Activated effector memory CD4-positive, alpha-beta T cell treated with anti-CD3 and anti-CD28 coated beads, Interleukin-2, amount 50 U/mL, for 16 hours (primary cell): ENCODE results near the gene TIMP1.

ENCODE experiments used
- DNase-seq: peaks from one replicate; pipeline ENCODE4 v3.0.0-alpha.2; 2020

Gene TIMP1

DNA sequence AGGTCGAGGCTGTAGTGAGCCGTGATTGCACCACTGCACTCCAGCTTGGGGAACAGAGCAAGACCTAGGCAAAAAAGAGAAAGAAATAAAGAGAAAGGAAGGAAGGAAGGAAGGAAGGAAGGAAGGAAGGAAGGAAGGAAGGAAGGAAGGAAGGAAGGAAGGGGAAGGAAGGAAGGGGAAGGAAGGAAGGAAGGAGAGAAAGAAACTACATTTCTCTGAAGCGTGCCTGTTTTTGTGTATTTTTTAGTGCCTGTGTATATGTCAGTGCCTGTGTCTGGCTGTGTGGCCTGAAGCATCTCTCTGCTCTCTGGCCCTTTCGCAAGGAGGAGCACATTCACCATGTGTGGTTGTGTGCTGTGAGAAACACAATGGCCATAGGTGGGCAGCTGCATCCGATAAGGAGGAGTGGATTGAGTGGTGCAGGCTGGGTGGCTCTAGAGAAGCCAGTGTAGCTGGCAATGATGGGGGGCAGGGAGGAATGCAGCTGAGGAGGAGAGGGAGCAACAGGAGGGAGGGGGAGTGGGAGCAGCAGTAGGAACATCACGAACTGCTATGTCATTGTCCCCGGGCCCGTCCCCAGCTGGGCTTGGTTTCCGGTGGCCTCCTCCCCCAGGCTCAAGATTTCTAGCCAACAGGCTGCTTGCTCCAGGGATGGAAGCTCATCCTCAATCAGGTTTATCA lies 26.0 kb downstream of the TIMP1 start:
- no peak for DNase-seq

DNA sequence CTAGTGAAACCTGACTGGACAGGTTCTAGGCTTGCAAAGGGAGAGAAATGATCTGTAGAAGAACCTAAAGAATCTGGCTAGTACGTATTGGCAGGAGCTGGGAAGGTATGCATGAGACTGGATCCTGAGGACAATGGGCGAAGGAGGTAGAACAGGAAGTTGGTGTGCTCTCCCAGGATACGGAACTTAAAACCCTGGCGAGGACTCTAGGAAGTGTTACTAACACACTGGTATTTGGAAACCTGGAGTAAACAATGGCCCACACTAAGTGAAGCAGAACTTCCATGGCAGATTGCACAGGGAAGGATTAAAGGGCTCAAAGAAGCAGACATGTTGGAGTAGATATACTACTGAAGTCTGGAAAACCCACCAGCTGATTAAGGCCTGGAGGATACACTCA lies 28.3 kb downstream of the TIMP1 start:
- no peak for DNase-seq

DNA sequence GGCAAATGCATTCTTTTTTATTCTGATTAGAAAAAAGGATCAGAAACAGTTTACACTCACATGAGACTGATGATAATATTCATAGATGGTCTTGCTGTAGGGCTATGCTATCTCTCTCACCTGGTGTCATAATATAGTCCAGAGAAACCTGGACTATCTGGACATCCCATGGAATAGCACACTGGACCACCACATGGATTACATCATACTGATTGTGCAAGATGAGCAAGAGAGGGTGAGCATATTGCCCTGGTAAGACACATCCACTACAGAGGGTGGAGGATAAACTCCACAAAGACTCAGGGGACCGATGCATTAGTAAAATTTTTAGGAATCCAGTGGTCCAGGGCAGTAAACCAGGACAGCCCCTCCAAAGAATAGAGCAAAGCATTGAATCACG lies 29.3 kb downstream of the TIMP1 start:
- DNase-seq = no peak

DNA sequence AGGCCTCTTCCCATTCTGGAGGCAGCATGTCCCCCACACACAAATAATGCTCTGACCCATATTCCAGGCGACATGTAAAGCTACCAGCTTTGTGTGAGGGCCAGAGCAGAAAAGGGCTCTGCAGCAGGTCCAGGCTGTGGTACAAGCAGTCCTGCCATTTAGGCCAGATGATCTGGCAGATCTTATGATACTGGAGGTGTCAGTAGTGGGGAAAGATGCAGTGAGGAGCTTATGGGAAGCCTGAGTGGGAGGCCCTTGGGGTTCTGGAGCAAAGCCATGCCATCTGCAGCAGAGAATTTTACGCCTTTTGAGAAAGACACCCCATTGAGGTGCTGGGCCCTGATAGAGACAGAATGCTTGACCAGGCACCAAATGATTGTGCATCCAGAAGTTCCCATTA lies 29.7 kb downstream of the TIMP1 start:
- no peak for DNase-seq

DNA sequence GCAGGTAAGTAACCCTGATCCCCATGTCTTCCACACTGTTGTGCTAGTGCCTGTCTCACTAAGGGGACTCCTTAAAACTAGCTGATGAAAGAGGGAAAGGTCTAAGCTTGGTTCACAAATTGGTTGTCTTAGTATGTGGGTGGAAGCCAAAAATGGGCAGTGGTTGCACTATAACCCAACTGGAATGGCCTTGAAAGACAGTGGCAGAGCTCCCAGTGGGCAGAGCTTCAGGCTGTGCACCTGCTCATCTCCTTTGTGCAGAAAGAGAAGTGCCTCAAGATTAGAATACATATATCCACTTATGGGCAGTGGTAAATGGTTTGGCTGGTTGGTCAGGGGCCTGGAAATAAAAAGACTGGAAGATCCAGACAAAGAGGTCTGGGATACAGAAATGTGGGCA lies 30.2 kb downstream of the TIMP1 start:
- no peak for DNase-seq

DNA sequence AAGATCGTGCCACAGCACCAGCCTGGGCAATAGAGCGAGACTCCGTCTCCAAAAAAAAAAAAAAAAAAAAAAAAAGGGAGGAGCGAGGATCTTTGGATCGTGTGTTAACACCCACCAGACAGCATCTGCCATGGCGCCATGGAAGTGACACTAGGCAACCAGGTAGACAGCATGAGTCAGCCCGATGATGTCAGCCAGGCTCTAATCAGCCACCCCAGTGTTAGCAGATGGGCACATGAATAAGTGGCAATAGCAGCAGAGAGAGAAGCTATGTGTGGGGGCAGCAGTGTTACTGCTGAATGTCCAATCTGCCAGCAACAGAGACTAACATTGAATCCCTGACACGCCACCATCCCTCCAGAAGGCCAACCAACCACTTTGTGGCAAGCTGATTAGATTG lies 30.8 kb downstream of the TIMP1 start:
- DNase-seq = no peak

DNA sequence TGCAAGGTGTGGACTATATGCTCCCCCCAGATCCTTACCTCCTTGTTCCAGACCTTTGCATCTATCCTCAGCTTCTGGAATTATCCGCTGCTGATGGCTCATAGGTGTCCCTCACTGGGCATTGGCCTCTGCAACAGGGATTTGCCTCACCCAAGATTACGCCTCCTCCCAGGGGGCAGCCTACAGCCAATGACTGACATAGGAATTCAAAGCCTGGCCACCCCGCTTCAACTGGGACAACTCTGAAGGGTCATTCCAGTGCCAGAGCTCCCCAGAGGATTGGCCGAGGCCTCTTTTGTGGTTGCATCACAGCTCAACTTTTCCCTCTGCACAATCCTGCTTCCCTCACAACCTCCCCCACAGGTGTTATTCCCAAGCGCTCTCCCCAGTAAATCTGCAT lies 32.4 kb downstream of the TIMP1 start:
- DNase-seq = no peak

DNA sequence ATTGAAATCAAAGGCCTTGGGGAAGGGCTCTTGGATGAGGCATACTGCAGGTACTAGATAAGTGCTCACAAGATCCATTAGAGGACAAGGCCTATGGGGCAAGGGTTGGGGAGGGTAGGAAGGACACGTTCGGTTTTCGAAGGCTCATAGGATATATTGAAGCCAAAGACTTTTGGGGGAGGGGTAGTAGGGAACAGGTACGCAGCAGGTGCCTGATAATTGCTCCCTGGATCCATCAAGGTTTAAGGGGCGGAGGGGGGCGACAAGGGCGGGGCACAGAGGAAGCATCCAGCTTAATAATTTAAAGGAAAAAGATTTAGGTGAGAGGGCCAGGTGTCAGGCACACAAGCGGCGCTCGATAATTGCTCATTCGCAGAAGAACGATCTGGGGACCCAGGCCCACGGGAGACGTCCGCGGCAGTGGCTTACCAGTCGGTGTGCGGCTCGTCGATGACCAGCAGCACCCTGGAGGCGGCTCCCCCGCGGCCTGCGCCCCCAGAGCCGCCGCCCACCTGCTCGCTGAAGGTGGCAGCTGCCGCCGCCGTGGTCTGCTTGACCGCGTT lies 36.8 kb downstream of the TIMP1 start:
- no peak for DNase-seq

DNA sequence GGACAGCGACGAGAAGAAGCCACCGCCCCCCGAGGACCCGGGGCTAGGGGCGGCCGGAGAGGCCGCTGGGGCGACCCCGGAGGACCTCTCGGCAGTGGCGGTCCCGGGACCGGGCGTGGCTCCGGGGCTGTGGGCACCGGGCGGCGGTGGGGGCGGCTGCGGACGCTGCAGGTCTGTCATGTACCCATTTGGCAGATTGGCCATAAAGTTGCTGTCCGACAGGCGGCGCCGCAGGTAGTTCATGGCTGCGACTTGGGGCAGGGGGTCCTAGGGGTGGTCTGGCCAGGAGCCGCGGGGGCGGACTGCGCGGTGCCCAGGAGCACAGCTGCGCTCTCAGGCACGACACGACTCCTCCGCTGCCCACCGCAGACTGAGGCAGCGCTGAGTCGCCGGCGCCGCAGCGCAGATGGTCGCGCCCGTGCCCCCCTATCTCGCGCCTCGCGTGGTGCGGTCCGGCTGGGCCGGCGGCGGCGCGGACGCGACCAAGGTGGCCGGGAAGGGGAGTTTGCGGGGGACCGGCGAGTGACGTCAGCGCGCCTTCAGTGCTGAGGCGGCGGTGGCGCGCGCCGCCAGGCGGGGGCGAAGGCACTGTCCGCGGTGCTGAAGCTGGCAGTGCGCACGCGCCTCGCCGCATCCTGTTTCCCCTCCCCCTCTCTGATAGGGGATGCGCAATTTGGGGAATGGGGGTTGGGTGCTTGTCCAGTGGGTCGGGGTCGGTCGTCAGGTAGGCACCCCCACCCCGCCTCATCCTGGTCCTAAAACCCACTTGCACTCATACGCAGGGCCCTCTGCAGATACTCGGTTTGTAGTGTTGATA lies 37.5 kb downstream of the TIMP1 start, which contains the start of gene SYN1:
Gene SYN1, minus strand, starts transcription at position 372 of the 817 bp plus-strand sequence. Its CDS starts 129 bp downstream, at position 243.
- peak; percentile 92 for DNase-seq

DNA sequence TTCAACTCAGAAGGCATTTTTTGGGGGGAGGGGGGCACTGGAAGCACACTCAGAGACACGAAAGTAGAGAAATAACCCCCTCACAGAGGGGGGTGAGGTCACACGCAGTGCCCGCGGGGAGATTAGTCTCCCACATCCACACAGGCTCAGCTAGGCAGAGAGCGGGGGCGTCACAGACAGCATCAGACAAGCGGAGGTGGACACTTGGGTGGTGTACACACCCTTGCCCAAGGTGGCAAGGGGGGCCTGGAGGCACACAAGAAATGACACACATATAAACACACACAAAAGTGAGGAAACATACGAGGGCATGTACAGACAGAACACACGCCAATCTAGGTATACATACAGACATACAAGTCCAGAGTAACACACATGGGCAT lies 38.1 kb downstream of the TIMP1 start:
- no peak for DNase-seq

DNA sequence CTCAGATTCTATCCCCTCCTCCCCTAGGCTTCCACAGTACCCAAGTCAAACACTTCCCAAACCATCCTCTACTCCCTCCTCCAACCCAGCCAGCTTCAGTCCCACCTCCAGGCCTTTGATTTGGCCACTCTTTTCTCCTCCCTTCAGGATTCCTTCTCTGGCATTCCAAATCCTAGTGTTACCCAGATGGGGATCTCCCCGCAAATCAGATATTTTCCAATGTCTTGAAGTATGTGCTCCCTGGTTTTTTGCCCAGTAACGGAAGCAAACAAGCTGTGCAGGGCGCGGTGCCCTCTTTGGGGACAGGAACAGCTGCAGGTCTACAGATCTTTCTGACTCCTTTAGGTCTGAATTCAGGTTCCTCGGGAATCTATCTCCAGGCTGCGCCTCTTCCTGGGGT lies 39.6 kb downstream of the TIMP1 start:
- DNase-seq = no peak

DNA sequence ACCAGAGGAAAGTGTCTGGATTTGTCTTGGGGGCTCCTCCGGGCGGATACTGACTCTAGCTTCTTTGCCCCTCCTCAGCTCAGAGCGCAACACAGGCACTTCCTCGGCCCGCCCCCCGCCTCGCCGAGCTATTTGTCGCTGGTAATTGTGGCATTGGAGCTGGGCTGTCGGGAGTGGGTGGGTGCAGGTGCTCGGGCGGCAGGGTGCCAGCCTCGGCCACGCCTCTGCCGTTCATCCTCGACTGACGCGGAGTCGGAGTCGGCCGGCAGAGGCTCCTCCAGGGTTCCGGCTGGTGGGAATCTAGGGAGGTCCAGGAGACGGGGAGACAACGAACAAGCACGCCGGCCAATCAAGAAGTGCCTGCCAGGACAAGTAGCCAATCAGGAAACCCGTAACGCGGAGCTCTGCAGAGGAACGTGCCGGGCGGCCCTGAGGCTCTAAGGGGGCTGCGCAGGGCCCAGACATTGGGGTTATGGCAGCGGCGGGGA lies 41.3 kb downstream of the TIMP1 start:
- peak; percentile 73 for DNase-seq

DNA sequence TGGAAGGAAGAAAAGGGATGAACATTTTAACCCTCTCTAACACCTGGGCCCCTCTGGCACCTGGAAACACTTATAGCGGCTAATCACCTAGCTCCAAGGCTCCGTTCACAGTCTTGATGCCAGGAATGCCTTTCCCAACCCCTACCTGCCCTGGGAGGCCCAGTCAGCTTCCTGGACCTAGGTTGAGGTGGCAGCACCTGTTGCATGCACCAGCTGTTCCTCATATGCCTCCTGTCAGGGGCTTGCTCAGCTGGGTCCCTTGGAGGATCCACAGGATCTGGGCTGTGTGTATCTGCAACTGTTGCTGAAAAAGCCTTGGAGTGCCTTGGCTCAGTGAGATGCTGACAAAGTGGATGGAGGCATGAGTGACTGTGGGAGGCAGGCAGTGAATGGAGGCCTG lies 43.1 kb downstream of the TIMP1 start:
- DNase-seq = no peak

DNA sequence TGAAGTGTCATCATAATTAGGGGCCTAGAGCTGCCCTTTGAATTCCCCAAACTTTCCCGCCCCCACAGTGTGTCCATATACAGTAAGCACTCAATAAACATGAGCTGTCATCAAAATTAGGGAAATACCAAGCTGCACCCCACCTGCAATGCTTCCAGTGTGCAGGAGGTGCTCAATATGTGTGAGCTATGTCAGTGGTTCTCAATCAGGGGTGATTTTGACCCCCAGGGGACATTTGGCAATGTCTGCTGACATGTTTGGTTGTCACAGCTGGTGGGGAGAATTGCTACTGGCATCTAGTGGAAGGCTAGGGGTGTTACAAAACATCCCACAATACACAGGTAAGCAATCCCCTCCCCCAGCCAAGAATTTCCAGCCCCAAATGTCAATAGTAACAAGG lies 46.7 kb downstream of the TIMP1 start:
- no peak for DNase-seq

DNA sequence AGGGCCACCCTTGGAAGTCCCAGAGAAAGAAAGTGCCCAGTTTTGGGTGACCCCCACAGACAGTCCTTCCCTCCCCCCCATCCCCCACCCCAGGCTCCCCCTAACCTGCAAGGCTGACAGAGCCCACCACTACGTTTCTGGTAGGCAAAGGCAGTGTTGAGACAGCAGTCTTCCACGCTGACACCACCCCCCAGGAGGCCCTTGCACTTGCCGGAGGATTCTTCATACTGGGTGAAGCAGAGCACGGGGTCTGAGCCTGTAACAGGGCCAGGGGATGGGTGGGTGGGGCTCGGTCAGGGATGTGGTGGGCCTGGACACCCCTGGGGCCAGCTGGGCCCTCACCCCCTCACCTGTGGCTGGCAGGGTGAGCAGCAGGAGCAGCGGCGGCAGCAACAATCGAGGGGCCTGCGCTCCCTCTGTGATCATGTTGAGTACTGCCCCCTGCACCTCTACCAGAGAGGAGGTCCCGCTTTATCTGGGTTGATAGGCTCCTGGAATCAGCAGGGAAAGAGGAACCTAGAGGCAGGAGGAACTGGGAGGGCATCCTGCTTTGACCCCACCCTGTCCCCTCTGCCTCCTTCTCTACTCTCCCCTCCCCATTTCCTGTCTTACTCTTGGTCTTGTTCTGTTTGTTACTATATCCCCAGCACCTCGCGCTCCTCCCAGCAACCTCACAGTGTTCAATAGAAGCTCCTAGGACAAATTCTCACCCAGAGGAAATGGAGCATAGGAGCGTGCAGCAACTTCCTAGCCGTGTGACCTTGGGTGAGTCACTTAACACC lies 47.4 kb downstream of the TIMP1 start, which contains the start of gene CFP:
Gene CFP, minus strand, starts transcription at position 512 of the 782 bp plus-strand sequence. Its CDS starts 86 bp downstream, at position 426.
- DNase-seq = no peak

DNA sequence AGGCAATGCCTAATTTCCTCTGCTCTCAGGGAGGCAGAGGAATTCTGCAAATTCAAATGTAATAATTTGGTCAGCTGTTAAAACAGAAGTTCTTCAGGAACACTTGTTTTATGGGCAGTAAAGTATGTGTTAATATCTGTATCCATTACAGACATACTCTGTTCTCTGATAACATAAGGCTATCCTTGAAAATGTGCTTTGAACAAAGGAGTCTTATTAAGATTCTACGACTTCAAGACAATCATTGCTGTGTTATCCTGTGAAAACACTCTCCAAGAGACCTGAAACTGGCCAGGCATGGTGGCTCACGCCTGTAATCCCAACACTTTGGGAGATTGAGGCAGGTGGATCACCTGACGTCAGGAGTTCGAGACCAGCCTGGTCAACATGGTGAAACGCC lies 49.4 kb downstream of the TIMP1 start:
- DNase-seq = no peak

DNA sequence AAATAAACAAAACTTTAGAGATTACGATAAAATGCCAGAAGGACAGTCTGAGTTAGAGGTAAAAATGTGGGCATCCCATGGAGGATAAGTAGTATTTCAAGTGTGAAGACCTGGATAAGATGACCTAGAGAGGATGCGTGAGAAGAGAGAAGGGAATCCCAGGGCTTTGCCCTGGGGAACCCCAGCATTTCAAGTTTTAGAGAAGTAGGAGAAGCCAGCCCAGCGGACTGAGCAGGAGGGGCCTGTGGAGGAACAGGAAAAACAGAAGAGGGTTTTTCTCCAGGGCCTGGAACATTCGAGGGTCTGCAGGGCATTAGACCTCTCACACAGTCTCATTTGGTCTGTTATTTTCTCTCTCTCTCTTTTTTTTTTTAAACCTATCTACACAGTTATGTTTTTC lies 50.4 kb downstream of the TIMP1 start:
- no peak for DNase-seq

DNA sequence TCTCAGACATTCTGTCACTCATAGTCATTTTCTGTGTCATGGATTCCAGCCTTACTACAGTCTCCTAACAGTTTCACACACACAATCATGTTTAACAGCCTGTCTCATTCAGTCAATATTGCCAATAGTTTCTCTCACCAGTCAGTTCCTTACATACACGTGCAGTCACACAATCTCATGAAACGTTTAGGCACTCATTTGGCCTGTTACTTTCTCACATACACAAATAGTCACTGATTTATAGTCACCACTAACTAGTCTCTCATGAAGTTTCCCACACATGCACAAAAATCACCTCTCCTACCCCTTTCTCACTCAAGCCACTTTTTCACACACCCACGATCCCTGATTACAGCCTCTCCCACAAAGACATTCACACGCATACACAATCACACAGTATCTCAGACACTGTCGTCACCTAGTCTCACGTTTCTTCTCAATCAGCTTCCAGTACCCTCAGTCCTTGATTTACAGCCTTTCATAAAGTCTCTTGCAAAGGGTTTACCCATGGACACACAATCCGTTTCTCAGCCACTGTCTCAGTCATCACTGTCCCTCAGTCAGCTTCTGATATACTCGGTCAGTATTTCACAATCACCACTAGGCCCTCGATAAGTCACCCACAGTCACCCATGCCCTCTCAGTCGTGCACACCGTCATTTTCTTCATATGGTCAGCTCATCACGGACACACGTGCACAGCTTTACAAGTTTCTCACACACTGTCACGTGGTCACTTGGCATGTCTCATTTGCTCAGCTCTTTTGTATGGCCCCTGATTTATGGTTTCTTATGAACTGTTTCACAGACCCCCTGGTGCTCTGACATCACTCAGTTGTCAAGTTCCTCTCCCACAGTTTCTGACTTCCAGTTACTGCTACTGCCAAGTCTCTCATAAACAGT lies 51.7 kb downstream of the TIMP1 start:
- no peak for DNase-seq

DNA sequence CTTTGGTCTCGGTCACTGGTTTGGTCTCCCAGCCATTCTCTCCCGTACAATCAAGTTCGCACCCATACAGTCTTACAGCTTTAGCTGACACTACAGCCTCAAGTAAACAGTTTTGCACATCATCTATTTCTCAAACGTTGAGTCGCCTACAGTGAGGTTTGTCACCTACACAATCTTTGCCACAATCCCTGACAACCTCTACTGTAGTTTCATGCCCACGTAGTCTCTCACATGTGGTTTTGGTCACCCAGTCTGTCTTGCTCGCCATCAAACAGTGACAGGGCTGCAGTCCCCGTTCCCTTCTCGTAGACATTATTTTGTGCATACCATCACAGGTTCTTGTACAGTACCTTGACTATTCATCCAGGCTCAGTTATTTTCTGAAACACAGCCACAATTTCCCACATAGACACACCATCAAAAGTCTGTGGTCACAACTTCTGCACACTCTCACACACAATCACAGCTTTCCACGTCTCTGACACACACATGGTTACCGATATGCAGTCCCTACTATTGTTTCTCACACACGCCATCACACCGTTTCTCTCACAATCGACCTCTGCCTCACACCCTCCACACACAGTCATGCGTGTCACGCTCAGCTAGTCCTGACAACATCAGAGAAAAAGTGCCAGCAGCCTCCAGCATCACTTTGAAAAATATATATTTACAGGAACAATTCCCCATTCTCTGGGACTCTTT lies 52.8 kb downstream of the TIMP1 start:
- DNase-seq = no peak
